Stimulated activated CD4-positive, alpha-beta T cell treated with anti-CD3 and anti-CD28 coated beads, Interleukin-1b, Interleukin-23, amount 100 ng/mL, for 48 hours (primary cell): Measurements from ENCODE around the gene CRTC1.
"Not testable (repeated sequence)": the region's sequence is repeated elsewhere in the genome, so short reads cannot be mapped to it uniquely, and the experiment has no call there.

ENCODE experiments used
- DNase-seq: peaks from one replicate; pipeline ENCODE4 v3.0.0-alpha.2; 2020

Gene CRTC1

GRCh38 chr19:18704054-18704453 lies 20.6 kb downstream of the CRTC1 start:
- no peak for DNase-seq

DNA sequence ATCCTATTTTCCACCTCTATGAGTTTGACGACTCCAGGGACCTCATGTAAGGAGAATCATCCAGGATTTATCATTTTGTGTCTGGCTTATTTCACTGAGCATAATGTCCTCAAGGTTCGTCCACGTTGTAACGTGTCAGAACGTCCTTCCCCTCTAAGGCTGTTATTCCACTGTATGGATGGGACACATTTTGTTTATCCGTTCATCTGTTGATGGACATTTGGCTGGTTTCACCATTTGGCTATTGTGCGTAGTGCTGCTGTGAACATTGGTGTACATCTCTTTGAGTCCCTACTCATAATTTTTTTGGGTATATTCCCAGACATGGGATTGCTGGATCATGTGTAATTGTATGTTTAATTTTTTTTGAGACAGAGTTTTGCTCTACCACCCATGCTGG lies 21.5 kb downstream of the CRTC1 start:
- DNase-seq: no peak

GRCh38 chr19:18708452-18709231 lies 25.2 kb downstream of the CRTC1 start:
- DNase-seq: no peak

DNA sequence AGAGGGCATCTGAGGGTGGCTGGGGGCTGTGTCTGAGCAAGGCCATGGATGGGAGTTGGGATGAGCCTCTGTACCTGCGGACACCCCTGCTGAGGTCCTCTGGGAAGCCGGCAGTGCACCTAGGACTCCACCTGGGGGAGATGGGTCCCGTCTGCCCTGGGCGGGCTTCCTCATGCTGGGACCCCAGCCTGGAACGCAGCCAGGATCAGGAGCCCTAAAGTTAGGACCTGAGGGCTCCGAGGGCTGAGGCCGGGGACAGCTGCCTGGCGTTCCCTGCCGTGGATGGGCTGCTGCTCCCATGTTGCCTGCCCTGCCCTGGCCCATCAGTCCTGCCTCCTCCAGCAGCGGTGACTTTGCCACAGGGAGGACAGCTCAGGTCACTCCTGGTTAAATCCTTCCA lies 26.1 kb downstream of the CRTC1 start:
- DNase-seq: no peak

GRCh38 chr19:18710186-18710585 lies 26.7 kb downstream of the CRTC1 start:
- DNase-seq: no peak

DNA sequence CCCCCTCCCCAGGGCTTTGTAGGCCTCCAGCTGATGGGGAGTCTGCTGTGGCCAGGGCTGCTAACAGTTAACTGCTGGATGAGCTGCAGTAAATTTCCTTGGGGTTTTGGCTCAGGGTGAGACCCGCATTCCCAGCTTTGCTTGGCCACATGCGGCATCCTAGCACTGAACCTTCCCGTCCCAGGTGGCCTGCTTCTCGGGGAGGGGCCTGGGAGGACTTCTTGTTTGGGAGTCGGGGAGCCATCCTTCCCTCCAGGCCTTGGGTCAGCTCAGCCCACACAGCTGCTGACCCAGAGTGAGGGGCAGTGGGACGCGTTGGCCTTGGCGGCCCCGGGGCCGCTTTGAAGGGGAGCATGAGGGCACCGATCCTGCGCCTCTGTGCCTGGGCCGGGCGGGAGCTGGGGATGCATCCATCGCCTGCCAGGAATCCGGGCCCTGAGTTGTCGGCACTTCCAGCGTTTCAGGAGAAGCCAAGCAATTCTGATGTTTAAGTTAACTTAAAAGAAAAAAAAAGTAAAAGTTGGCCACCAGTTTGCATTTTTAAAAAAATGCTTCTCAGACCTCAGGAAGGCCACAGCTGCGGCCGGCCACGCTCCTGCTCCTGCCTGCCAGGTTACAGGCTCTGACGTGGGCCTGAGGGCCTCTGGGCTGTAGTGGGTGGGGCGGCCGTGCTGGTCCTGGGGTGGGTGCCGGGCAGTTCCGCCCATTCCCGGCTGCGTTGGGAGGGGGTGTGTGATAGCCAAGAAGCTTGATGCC lies 27.7 kb downstream of the CRTC1 start:
- DNase-seq: no peak

DNA sequence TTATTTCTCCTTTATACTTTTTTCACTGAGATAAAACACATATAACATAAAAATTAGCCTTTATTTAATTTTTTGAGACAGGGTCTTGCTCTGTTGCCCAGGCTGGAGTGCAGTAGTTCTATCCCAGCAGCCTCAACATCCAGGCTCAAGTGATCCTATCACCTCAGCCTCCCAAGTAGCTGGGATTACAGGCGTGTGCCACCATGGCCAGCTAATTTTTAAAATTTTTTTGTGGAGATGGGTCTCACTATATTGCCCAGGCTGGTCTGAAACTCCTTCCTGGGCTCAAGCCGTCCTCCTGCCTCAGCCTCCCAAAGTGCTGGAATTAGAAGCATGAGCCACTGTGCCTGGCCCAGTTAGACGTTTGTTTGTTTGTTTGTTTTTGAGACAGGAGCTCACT lies 28.4 kb downstream of the CRTC1 start:
- DNase-seq: no peak

- DNase-seq: no peak
Measured at GRCh38 chr19:18712981-18713380, 29.5 kb downstream of the CRTC1 start.

DNA sequence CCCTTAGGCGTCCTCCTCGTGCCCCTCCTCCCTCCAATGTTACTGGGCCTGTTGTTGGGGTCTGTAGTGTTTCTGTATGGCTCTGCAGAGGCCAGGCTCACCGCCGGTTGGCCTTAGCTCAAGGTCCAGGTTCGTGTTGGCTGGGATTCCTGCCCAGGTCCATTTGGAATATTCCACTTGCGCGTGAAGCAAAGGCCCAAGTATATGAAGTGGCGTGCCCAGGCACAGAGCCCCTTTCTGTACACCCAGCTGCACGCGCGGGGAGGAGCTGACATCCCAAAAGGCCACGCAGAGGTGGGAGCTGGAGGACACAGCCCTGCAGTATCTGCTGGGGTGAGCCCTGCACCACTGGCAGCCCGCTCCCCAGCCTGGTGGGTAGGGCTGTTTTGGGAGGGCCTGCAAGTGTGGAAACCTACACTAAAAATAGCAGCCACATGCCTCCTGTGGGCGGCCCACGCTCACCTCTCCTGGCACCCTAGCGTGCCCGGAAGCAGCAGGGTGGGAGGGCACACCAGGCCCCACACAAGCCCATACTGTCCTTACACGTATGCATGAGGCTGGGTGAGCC lies 30.2 kb downstream of the CRTC1 start:
- no peak for DNase-seq

DNA sequence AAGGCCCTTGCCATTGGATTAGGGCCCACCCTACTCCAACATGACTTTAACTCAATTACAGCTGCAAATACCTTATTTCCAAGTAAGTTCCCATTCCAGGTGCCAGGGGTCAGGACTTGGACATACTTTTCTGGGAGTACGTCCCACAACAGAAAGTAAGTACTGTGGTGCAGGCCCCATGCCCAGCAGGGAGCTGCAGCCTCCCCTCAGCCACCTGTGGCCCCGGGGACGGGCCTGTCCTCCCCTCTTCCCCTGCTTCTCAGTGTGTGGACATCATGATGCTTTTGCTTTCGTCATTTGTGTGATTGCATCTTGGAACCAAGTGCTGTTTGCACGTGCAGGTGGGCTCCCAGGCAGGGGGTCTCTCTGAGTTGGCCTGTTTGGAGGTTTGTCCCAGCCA lies 31.9 kb downstream of the CRTC1 start:
- no peak for DNase-seq

GRCh38 chr19:18716857-18717256 lies 33.4 kb downstream of the CRTC1 start:
- DNase-seq: no peak

DNA sequence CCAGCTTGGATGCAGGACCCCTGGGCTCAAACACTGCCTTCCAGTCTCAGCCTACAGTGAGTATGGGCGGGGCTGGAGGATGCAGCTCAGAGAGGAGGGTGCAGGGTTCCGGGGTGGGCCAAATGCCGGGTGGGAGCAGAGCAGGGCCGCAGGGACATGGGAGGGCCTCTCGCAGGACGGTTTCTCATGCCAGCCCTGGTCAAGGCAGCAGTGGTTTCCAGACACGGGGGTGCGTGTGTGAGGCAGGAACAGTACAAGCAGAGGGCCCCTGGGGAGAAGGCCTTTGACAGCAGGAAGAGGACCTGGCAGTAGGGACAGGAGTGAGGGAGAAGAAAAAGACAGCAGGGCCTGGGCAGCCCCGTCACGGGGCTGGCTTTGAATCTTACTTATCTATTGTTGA lies 34.1 kb downstream of the CRTC1 start:
- DNase-seq: no peak

- no peak for DNase-seq
Measured at GRCh38 chr19:18718015-18718526, 34.6 kb downstream of the CRTC1 start.

DNA sequence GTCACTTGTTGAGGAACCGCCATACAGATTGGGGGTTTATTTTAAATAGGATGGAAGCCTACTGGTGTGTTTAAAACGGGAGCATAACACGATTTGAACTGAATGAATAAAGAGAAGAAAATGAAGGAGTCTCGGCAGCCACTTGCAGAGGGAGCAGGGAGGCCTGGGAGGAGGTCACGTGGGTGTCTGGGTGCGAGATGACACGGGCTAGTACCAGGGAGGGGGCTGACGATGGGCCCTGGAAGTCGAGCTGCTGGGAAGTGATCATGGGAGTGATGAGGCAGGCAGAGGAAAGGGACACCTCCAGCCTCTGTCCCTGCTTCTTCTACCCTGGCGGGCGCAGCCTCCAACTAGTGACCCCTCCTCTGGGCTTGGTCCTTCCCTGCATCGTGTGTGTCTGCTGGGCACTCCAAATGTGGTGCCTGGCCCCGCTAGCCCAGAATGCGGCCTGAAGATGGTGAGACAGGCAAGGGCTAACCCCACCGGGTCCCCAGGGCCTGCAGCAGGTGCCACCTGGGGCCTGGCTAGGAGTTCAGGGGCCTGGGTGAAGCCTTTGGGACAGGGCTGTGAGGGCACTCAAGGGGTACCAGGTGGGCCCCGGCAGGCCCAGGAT lies 35.5 kb downstream of the CRTC1 start:
- no peak for DNase-seq

GRCh38 chr19:18719541-18719940 lies 36.1 kb downstream of the CRTC1 start:
- DNase-seq: no peak

DNA sequence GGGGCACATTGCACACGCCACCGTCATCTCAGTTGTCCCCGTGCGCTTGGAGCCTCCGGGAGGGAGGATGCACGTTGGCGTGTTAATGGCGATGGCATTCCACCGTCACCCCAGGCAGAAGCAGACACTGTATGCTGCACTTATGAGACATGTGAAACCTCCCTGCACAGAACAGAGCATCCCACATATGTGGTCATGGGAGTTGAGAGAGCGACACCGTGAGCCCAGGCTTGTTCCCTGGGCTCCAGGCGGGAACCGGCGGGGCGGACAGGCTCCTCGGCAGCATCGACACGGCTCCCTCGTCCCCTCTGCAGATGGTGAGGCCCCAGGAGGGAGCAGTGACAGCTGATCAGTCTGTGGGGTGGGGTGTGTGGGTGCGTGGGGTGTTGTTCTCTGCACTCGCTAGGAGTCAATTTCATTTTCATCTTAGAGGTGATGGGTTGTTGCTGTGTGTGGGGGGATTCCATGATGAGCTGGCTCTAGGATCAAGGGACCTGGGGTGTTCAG lies 40.4 kb downstream of the CRTC1 start:
- DNase-seq: no peak

DNA sequence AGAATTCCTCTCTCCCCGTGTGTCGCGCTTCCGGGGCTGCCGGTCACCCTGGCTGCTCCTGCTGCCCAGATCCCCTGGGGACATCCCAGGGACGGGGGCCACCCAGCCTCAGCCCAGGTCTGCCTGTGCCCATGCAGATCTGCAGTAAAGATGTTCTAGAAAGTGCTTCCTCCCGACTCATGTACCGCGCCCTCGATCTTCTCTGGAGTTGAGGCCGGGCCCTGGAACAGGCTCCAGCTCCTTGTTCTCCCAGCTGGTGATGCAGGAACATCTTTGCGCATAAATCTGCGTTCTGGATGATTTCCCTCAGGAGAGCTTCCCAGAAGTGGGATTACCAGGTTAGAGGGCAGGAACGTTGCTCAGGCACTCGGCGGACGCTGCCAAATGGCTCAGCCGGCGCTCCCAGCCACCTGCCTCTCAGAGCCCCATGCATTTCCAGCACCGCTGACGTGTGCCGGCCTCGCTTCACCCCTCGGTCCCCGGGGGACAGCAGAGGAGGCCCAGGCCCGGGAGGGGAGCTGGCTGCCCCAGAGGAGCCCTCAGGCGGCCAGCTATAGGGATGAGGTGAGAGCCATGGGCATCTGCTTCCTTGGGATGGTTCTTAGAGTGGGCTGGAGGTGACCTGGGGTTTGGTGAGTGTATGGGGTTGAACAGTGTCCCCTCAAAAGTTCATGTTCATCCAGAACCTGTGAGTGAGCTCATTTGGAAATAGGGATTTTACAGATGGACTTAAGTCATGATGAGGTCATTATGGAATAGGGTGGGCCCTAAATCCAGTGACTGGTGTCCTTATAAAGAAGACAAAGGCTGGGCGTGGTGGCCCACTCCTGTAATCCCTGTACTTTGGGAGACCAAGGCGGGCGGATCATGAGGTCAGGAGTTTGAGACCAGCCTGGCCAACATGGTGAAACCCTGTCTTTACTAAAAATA lies 42.6 kb downstream of the CRTC1 start:
- DNase-seq: no peak

DNA sequence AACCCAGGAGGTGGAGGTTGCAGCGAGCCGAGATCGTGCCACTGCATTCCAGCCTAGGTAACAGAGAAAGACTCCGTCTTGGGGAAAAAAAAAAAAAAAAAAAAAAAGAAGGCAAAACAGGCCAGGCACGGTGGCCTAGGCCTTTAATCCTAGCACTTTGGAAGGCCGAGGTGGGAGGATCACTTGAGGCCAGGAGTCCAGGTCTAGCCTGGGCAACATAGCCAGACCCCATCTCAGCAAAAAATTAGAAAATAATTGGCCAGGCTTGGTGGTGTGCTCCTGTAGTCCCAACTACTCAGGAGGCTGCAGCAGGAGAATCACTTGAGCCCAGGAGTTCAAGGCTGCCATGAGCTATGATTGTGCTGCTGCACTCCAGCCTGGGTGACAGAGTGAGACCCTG lies 43.4 kb downstream of the CRTC1 start:
- no peak for DNase-seq

DNA sequence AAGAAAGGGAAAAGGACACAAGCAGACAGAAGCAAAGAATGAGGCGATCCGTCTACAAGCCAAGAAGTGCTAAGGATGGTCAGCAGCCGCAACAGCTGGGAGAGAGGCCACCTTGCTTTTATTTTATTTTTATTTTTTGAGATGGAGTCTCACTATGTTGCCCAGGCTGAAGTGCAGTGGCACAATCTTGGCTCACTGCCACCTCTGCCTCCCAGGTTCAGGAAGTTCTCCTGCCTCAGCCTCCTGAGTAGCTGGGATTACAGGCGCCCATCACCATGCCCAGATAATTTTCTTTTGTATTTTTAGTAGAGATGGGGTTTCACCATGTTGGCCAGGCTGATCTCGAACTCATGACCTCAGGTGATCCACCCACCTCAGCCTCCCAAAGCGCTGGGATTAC lies 44.1 kb downstream of the CRTC1 start:
- DNase-seq: not testable (repeated sequence)

DNA sequence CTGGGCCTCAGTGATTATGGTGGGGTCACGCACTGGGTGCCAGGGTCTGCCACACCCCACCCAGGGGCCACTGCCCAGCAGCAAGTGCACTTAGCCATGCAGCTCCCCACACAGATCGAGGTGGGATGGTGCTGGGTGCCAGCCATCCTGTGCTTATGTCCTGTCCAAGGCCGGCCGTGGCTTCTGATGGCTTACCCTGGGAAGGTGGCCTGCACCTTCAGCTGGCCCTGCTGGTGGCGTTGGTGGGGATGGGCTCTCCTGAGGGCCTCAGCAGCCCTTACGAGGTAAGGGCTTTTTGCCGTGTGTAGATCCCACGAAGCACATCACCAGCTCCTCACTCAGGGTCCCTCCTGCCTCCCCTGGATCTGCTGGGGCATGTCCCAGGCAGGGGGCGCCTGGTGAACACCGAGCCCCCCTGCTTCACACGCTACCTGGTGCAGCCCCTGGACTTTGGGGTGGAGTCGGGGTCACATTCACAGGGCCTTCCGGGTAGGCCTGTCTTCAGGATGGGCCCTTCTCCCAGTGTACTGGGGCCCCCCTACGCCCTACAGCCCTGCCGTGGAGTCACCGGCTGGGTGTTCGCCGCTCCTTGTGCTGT lies 46.6 kb downstream of the CRTC1 start:
- DNase-seq: no peak

GRCh38 chr19:18730885-18731513 lies 47.5 kb downstream of the CRTC1 start:
- no peak for DNase-seq
